ENCODE data around the gene EPB41L5. TPM values are rescaled to one million over a fixed set of nuclear protein-coding genes. Genes with fewer than 3 reads are reported as not detected.

Gene EPB41L5
- total and polyA plus RNA-seq, 9 of the 15 experiments (the other 6 are each of a cell fraction or from before 2014, with no cell fraction given): 2.3 to 14.1 (median 8.2) TPM

DNA sequence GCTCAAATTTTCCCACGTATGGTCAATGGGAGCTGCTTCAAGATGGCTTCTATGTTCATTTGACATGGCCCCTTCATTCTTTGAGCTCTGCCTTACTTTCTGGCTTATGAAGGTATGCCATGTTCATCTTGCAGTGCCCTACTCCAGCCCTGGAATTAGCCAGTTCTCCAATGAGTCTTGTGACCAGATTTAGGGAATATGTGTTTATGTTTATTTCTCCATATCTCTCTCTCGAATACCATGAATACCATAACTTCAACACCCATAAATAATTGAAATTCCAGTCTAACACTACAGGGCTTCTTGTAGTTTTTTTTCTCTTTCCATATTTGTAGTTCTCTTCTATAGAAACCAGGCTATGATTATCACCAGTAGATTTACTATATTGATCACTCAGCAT lies 39.7 kb downstream of the EPB41L5 start:
- Histone ChIP-seq H3K27me3 (ENCODE audit: control insufficient read depth in 2 of 2, insufficient read depth in 2 of 2, low read length in 2 of 2) (no peaks in the 10 kb centered on the region), H3K9me1 (ENCODE audit: control insufficient read depth, insufficient read depth, low read length) (no peaks in the 10 kb centered on the region), H3K4me1 (replicated peaks in 1 of 2; ENCODE audit: control insufficient read depth in 2 of 2, insufficient read depth in 2 of 2, low read length in 2 of 2) (no peaks in the 10 kb centered on the region; a peak in 1 of 5 replicates), H2AFZ (ENCODE audit: low read depth, low read length) (no peak overlapping the region), H3K79me2 (ENCODE audit: control insufficient read depth, insufficient read depth, low read length) (no peaks in the 10 kb centered on the region), H4K20me1 (replicated peaks; ENCODE audit: control insufficient read depth, insufficient read depth, low read length) (no peaks in the 10 kb centered on the region), H3K36me3 (ENCODE audit: control insufficient read depth, insufficient read depth, low read length) (no peaks in the 10 kb centered on the region), H3K4me2 (ENCODE audit: insufficient read depth, low read length) (no peak overlapping the region), H3K4me3 (no peak overlapping the region), H3K27ac (ENCODE audit: extremely low read depth, low read depth, low read length) (no peak overlapping the region), H3K9me3 (replicated peaks; ENCODE audit: control insufficient read depth, insufficient read depth, low read depth, low read length) (no peaks in the 10 kb centered on the region; the same call in 1 of the 2 replicates), H3K9ac (ENCODE audit: insufficient read depth in 1 of 2, low read depth in 2 of 2, low read length in 2 of 2) (no peak overlapping the region)
- DNase-seq (ENCODE audit: extremely low read depth in 1 of 4, low spot score in 3 of 4) (no peak), FAIRE-seq (no peak), ATAC-seq (no peak)
- CTCF ChIA-PET (ENCODE audit: low intra/inter-chr PET ratio): no interaction called here
- TF ChIP-seq NFIX (CRISPR knock-in tag; IDR thresholded peaks at IDR 0.05; ENCODE audit: low read depth): no peak
- TF ChIP-seq, protein P1, sequence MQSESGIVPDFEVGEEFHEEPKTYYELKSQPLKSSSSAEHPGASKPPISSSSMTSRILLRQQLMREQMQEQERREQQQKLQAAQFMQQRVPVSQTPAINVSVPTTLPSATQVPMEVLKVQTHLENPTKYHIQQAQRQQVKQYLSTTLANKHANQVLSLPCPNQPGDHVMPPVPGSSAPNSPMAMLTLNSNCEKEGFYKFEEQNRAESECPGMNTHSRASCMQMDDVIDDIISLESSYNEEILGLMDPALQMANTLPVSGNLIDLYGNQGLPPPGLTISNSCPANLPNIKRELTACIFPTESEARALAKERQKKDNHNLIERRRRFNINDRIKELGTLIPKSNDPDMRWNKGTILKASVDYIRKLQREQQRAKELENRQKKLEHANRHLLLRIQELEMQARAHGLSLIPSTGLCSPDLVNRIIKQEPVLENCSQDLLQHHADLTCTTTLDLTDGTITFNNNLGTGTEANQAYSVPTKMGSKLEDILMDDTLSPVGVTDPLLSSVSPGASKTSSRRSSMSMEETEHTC (IDR thresholded peaks at IDR 0.05): no peak
- TF ChIP-seq TFAM (CRISPR knock-in tag; conservative IDR thresholded peaks at IDR 0.05): no peak
- TF ChIP-seq FOXJ3 (CRISPR knock-in tag; IDR thresholded peaks at IDR 0.05): no peak
- TF ChIP-seq, protein P2, sequence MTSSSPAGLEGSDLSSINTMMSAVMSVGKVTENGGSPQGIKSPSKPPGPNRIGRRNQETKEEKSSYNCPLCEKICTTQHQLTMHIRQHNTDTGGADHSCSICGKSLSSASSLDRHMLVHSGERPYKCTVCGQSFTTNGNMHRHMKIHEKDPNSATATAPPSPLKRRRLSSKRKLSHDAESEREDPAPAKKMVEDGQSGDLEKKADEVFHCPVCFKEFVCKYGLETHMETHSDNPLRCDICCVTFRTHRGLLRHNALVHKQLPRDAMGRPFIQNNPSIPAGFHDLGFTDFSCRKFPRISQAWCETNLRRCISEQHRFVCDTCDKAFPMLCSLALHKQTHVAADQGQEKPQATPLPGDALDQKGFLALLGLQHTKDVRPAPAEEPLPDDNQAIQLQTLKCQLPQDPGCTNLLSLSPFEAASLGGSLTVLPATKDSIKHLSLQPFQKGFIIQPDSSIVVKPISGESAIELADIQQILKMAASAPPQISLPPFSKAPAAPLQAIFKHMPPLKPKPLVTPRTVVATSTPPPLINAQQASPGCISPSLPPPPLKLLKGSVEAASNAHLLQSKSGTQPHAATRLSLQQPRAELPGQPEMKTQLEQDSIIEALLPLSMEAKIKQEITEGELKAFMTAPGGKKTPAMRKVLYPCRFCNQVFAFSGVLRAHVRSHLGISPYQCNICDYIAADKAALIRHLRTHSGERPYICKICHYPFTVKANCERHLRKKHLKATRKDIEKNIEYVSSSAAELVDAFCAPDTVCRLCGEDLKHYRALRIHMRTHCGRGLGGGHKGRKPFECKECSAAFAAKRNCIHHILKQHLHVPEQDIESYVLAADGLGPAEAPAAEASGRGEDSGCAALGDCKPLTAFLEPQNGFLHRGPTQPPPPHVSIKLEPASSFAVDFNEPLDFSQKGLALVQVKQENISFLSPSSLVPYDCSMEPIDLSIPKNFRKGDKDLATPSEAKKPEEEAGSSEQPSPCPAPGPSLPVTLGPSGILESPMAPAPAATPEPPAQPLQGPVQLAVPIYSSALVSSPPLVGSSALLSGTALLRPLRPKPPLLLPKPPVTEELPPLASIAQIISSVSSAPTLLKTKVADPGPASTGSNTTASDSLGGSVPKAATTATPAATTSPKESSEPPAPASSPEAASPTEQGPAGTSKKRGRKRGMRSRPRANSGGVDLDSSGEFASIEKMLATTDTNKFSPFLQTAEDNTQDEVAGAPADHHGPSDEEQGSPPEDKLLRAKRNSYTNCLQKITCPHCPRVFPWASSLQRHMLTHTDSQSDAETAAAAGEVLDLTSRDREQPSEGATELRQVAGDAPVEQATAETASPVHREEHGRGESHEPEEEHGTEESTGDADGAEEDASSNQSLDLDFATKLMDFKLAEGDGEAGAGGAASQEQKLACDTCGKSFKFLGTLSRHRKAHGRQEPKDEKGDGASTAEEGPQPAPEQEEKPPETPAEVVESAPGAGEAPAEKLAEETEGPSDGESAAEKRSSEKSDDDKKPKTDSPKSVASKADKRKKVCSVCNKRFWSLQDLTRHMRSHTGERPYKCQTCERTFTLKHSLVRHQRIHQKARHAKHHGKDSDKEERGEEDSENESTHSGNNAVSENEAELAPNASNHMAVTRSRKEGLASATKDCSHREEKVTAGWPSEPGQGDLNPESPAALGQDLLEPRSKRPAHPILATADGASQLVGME (CRISPR knock-in tag; IDR thresholded peaks at IDR 0.05): no peak
- no peak for TF ChIP-seq POLR3G (IDR thresholded peaks at IDR 0.05; ENCODE audit: extremely low read depth, insufficient read length, insufficient replicate concordance)
- no peak for TF ChIP-seq ZNF766 (CRISPR knock-in tag; conservative IDR thresholded peaks at IDR 0.05)
- TF ChIP-seq RERE (CRISPR knock-in tag; IDR thresholded peaks at IDR 0.05; ENCODE audit: borderline replicate concordance): no peak
- 52% methylated on average over 2 of the region's 2 CpGs for WGBS (ENCODE audit: insufficient coverage, low coverage, missing lambda C conversion rate)
- no TSS peak for BruUV-seq (replicated peaks)
- POLR2A ChIA-PET: no interaction called here
- intact Hi-C loops (cut with micrococcal nuclease) (no loop called here), in situ Hi-C loops (cut with MboI) (no loop called here)
